ENCODE data around the gene MED8.
"Not testable (repeated sequence)": the region's sequence is repeated elsewhere in the genome, so short reads cannot be mapped to it uniquely, and the experiment has no call there.

MED8 gene

GRCh38 chr1:43382027-43382779, 7.4 kb downstream of the MED8 start:
- no peak for DNase-seq

- DNase-seq = no peak
Measured at GRCh38 chr1:43381612-43382011, 8.0 kb downstream of the MED8 start.

GRCh38 chr1:43379476-43379875, 10.1 kb downstream of the MED8 start:
- DNase-seq = no peak

GRCh38 chr1:43377831-43378230, 11.8 kb downstream of the MED8 start:
- DNase-seq = no peak

GRCh38 chr1:43376723-43377235, 12.8 kb downstream of the MED8 start:
- DNase-seq = no peak

- no peak for DNase-seq
Measured at GRCh38 chr1:43373066-43373940, 16.3 kb downstream of the MED8 start.

- DNase-seq = no peak
Measured at GRCh38 chr1:43372172-43372571, 17.4 kb downstream of the MED8 start.

GRCh38 chr1:43370564-43370963, 19.0 kb downstream of the MED8 start:
- DNase-seq = no peak

GRCh38 chr1:43369779-43370178, 19.8 kb downstream of the MED8 start:
- DNase-seq = not testable (repeated sequence)

GRCh38 chr1:43368646-43369020, 21.0 kb downstream of the MED8 start:
- DNase-seq = no peak

- peak; percentile 81 for DNase-seq
Measured at GRCh38 chr1:43367904-43368645, 21.5 kb downstream of the MED8 start, which contains the start of gene ELOVL1. Gene ELOVL1 (minus strand): TSS chr1:43368011. CDS start chr1:43365609, 2,402 bp downstream.

- DNase-seq = no peak
Measured at GRCh38 chr1:43367026-43367903, 22.3 kb downstream of the MED8 start.

GRCh38 chr1:43366601-43367025, 23.0 kb downstream of the MED8 start:
- no peak for DNase-seq

- no peak for DNase-seq
Measured at GRCh38 chr1:43366179-43366578, 23.4 kb downstream of the MED8 start.

GRCh38 chr1:43365678-43366077, 23.9 kb downstream of the MED8 start:
- no peak for DNase-seq

GRCh38 chr1:43363935-43364525, 25.6 kb downstream of the MED8 start:
- DNase-seq = no peak

- DNase-seq = no peak
Measured at GRCh38 chr1:43363283-43363934, 26.2 kb downstream of the MED8 start.

GRCh38 chr1:43360616-43361015, 29.0 kb downstream of the MED8 start:
- no peak for DNase-seq

GRCh38 chr1:43359696-43360095, 29.9 kb downstream of the MED8 start:
- DNase-seq = no peak

GRCh38 chr1:43358746-43359693, 30.6 kb downstream of the MED8 start, which contains the start of gene CDC20:
Gene CDC20 (plus strand): TSS chr1:43358981. CDS start chr1:43359216, 235 bp downstream.
- peak; percentile 96 for DNase-seq
